NCI-H526 treated with DMSO at 0.1 percent for 48 hours (cell line): ENCODE measurements around the gene SSNA1.

ENCODE experiments used
- DNase-seq: peaks from one replicate; lab custom pipeline; 2025; lab: John Stamatoyannopoulos, UW

SSNA1 gene

DNA sequence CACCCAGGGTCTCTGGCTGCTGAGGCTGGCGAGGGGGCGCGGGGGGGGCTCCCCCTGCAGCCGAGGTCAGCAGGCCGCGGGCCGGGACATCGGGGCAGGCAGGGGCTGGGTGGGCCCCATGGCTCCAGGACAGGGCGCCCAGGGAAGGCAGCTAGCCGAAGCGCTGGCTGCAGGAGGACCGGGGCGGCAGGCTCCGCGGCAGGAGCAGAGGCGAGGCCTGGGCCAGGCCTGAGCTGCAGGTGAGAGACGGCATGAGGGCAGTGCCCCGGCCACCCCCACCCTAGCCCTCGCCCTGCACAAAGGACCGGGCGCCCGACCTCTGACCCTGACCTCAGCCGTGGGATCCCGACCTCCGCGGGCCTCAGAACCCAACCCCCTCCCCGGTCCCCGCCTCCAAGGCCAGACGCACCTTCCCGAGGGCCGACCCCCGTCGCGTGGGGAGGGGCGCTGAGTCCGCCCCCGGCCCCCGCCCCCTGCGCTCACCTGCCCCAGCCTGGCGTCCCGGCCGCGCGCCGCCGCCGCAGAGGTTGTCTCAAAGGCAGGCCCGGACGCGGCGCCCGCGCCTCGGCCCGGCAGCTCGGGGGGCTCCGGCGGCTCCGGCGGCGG, 33.1 kb downstream of the SSNA1 start:
- no peak for DNase-seq

DNA sequence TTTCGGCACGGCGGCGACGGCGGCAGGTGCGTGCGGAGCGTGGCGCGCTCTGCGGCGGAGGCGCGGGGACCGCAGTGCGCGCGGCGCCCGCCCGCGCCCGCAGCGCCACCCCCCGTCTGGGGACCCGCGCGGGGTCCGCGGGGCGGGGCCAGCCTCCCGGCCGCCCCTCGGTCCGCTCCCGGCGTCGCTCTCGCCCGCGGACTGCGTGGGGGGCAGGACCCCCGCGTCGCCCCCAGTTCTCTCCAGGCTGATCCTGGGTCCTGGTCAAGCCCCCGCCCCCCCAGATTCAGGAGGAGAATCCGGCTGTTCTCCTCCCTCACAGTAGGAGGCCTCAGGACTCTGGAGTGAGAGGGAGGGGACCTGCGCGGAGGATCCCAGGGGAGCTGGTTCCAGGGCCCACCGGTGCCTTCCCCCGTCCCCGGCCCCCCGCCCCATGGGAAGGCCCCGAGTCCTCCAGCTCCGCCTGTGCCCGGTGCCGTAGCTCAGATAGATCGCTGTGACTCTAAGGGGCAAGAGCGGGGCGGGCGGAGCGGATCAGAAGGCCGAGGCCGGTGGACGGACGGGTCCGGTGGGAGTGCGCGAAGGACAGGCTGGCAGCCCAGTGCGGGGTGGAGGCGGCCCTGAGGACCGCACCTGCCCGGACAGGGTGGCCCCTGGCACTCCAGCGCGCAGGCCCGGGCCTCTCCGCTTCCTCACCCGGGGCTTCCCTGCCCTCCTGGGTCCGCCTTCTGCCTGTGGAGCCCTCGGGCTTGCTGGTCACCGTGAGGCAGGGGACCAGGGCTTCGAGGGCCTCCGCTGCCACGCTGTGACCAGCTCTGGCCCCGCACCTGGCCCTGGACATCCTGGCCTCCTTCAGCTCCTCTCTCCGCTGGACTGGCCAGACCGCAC, 34.0 kb downstream of the SSNA1 start, which contains the start of gene RNF208:
TSS of gene RNF208 (minus strand) at position 51 of the 888 bp plus-strand sequence. CDS start 1,028 bp downstream, outside the sequence.
- DNase-seq: no peak

DNA sequence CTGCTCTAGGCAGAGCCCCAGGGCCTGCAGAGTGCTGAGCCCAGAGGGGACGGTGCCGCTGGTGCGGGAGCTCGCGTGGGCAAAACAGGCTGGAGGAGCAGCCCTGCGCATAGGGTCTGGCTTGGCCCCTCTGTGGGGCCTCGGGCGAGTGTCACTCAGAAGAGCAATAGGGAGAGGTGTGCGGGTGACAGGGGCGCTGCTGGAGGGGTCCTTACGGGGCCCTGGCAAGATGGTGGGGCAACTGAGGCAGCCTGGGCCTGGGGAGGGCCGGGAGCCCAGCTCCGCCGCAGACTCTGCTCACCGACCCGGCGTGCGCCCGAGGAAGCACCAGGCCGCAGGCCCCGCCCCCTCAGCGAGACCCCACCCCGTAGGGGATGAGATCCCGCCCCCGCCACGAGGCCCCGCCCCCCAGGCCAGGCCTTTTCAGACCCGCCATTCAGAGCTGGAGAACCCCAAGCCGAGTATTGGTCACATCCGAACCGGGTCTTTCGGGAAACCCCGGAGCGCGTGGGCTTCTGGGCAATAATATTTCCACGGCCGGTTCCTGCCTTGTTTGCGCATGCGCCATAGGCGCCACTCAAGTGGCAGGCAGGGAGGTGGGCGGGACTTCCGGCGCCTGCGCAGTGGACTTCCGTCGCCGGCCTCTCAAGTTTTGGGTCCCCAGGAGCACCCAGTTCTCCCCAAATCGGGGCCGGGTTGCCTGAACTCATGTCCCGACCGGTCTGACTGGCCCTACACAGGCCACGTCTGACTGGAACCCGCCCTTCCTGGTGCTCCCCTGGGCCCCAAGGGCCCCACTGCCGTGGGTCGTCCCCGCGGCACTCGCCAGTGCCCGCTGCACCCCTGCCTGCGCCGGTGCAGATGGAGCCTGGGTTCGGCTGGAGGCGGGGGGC, 34.8 kb downstream of the SSNA1 start:
- DNase-seq: peak; percentile 82

DNA sequence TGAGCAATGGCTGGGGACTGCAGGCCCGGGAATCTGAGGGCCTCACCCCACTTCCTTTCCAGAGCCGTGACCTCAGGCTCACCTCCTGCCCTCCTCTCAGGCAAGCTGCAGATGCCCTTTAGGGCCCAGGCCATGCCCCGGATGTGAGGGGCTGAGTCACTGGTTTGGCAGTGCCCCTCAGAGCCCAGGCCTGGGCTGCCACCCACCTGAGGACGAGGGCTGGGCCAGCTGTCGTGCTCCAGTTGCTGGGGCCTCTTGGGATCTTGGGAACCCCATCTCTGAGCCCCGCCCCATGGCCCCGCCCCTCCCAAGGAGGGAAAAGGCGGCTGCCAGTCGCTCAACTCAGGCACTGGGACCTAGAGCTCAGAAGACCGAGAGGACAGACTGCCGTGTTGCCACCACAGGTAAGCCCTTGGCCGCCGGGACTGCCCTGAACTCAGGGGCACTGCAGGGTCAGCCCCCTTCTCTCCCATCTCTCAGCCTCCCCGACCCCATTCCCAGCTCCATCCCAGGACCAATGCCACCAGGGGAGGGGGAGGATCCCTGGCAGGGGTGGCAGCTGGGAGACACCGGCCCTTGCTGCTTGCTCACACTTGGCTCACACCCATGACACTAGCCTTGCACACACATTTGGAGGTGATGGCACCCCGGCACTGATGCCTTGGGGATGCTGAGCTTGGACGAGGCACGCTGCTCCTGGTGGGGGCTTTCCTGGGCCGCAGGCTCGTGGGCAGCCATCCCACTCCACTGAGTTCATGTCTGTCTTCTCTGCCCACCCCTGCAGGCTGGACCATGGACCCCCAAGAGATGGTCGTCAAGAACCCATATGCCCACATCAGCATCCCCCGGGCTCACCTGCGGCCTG, 36.6 kb downstream of the SSNA1 start, which contains the start of gene CYSRT1:
TSS of gene CYSRT1 (plus strand) at position 345 of the 865 bp plus-strand sequence. CDS start at position 793, 448 bp downstream.
- DNase-seq: no peak

DNA sequence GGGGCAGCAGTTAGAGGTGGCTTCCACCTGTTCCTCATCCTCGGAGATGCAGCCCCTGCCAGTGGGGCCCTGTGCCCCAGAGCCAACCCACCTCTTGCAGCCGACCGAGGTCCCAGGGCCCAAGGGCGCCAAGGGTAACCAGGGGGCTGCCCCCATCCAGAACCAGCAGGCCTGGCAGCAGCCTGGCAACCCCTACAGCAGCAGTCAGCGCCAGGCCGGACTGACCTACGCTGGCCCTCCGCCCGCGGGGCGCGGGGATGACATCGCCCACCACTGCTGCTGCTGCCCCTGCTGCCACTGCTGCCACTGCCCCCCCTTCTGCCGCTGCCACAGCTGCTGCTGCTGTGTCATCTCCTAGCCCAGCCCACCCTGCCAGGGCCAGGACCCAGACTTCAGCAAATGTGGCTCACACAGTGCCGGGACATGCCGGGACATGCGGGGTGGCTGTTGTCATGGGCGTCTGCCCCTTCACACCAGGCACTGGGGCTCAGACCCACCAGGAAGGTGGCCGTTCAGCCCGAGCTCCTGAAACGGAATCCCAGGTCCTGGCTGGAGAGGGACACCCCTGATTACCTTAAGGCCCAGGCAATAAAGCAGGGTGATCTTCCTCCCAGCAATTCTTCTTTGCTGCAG, 37.3 kb downstream of the SSNA1 start:
- no peak for DNase-seq

DNA sequence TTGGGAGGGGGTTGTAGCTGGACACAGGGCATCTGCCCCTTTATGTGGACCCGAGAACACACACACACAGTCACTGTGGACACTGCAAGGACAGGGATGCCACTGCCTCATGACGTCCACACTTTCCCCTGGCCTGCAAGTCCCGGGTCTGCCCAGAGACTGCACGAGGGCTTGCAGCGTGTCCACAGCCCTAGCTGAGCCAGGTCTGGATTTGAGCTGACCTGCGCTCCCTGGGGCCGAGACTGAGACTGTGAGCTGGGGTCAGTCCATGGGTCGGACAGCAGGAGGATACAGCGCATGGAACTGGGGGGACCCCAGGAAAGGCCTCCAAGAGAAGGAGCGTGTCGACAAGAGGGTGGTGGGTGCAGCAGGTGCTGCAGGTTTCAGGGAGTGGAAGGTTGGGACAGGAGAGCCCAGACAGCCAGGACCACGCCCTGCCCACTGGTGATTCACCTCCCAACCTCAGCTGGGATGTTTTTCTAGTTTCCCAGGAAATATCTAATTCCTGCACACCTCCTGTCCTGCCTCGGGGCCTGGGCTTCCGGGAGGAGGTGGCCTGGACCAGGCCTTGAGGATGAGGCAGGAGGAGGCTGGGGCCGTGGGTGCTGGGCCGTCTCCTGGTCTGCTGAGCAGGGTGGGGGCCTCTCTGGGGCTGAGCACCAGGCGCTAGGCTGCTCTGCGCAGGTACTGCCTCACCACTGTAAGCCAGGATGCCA, 38.0 kb downstream of the SSNA1 start:
- no peak for DNase-seq

DNA sequence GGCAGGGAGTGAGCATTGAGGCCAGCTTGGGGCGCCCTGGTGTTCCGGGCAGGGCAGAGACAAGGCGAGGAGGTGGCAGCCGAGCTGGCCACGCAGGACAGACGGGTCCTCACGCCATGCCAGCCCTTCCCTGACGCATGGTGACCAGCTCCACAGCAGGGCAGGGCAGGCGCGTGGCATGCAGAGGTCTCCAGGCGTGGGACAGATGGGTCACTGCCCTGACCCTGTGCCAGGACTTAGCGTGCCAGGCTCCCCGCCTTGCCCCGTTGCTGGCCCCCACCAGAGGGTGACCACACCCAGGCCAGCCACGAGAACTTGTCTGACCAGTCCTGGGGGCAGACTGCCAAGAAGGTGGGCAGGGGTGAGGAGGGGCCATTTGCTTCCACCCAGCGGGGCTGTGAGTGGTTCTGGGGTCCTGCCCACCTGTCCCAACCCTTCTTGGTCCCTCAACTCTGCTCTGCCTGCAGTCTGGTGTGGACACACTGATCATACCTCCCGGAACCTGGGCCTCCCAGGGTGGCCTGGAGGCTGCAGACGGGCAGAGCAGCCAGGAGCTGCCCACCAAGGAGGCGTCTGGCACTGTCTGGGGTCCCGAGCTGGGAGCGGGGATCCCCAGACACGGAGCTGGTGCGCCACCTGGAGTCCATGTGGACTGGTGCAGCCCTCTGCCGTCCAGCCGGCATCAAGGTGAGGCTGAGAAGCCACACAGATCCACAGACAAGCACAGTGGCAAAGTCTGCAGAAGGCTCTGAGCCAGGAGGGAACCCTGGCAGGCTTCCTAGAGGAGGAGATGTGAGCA, 38.8 kb downstream of the SSNA1 start, which contains the start of gene RNF224:
TSS of gene RNF224 (plus strand) at position 449 of the 799 bp plus-strand sequence. CDS start 834 bp downstream, outside the sequence.
- DNase-seq: peak; percentile 23

DNA sequence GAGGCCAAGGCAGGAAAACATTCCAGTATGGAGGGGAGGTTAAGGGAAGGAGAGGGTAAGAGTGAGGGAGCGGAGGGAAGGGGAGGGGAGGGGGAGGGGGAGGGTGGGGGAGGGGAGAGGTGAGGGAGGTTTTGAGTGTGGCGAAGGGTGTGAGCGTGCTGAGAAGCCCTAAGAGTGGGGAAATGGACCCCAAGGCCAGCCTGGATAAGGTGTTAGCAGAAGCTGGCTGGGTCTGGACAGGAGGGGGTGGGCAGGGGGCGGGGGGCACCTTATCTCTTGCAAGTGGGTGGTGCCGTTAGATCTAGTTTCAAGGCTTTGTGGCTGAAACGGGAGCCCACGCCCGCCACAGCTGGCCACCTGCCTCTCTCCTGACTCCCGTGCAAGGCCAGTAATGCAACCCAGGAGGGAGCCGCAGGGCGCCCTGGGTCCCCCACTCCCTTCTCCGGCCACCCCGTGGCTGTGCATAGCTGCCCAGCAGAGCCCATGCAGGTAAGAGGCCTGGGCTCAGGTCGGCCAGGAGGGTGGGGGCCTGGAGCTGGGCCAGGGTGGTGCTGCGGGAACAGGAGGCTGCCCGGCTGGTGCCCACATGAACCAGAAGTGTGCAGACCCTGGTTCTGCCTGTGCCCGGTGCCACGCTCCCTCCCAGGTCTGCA, 39.5 kb downstream of the SSNA1 start:
- DNase-seq: no peak

DNA sequence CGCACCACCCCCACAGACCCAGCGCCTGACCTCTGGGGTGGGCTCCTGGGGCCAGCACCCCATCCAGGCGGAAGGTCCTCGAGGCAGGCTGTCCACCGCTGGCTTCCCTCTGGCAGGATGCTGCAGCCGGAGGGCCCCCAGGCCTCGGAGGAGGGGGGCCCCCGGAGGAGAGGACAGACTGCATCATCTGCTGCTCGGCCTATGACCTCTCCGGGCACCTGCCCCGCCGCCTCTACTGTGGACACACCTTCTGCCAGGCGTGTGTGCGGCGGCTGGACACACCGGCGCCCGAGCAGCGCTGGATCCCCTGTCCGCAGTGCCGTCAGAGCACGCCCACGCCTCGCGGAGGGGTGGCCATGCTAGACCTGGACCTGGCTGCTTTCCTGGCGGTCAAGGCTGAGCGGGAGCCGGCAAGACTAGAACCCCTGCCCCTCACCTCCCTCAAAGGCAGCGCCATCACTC, 40.1 kb downstream of the SSNA1 start:
- DNase-seq: no peak

DNA sequence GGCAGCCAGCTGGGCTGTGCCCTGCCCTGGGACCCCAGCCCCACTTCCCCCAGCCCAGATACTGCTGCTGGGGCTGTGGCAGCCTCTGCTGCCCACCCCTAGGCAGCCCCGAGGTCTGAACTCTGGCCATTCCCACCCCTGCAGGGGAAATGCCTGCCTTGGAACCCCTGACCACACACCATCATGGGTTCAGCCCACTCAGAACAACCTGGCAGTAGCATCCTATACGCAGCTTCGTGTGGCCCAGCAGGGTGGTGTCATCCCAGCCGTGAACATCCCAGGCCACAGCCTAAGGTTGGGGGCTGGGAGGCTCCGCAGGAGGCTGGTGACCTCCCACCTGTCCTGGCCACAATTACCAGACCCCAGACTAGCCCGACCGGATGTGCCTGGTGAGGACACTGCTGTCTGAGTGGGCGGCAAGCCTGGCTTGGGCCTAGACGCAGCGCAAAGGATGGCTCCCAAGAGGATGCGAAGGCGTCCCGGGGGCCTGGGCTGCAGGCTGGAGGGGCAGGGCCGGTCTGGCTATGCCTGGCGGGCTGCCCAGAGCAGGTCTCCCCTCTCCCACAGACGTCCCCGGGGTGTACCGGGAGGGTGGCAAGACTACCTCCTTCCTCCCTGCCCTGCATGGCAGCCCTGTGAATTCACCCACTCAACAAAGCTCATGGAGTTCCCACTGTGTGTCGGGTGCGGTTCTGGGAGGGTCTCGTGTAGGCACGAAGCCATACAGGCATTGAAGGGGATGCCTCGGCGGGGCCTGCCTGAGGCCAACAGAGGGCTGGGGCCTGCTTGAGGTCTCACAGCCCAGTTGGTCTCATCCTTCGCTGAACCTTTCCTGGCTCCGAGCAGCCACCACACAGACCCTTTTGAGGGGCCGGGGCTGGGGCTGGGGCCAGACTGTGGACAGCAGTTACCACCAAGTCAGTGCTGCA, 40.8 kb downstream of the SSNA1 start:
- DNase-seq: no peak

DNA sequence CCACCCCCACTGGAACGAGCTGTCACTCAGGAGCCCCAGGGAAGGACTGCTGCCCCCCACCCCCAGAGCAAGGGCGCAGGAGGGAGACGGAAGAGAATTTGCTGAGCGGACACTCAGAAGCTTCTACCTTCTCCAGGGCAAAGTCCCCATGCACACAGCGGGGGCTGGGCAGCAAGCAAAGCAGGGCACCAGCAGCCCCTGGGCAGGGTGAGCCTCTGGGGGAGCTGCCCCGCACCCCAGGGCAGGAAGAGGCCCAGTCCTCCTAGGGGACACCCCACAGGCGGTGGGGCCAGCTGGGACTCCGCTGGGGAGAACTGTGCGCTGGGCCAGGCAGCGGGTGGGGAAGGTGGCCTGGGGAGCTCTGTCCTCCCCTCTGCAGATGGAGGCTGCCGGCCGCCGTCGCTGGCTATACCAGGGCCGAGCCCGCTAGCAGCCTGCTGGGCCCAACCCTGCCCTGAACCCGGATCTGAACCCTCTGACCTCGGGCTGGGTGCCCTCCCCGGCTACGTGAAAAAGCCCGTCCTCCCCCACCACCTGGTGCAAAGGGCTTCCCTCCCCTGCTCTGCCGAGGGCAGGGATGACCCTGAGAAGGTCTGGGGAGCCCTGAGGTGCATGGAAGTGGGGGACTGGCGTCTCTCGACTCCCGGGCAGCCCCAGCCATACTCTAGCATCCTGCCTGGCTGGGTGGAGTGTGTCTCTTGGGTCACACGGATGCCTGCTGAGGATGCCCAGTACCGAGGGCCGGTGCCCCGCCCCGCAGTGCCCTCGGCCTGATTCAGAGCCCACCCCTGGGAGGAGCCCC, 41.6 kb downstream of the SSNA1 start:
- no peak for DNase-seq

DNA sequence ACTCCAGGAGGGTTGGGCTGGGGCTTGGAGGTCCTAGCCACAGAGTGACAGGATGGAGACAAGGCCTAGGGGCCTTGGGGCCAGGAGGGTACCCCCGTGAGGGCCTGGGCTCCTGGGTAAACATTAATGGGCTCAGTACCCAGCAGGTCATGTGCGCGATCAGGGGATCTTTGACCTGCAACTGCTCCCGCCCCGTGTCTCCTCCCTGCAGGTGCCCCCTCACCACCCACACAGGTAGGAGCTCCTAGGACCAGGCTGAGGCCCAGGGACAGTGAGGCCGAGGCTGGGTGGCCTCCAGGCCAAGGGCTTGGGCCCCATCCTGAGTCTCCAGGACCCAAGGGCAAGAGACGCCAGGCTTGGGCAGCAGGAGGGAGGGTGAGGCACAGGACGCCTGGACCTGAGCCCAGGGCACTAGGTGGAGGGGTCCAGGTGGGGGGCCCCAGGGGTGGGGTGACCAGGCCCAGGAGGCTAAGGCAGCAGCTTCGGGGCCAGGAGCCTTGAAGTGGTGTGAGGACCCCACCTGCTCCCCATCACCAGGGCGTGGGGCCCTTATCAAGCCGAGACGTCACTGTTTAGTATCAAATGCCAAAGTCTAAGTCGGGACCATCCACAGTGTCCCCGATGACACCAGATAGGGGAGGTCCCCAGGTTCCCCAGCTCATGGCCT, 42.4 kb downstream of the SSNA1 start, which contains the start of gene SLC34A3:
TSS of gene SLC34A3 (plus strand) at position 197 of the 667 bp plus-strand sequence. CDS start 802 bp downstream, outside the sequence.
- DNase-seq: no peak

DNA sequence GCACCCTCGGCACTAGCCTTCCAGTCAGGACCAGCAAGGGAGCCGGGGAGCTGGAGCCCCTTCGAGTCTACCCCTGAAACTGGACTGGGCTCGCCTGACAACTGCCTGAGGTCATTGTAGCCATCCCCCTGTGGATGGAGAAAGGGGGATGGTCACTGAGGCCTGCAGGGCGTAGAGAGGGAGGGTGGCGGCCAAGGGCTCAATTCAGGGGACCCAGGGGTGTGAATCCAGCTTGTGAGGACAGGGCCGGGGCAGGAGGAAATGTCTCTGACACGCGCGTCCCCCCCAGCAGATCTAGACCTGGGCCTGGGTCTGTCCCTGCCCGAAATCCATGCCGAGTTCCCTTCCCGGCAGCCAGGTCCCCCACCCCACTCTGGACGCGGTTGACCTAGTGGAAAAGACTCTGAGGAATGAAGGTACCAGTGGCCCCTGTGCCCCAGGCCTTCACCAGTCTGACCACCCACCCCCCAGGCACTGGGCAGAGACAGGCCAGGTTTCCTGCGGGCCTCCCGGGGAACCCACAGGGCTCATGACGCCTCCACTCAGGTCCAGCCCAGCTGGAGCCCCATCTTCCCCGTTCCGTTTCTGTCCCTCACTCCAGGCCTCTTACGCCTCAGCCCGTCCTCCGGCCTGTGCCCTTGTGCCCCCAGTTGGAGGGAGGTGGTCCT, 43.0 kb downstream of the SSNA1 start:
- DNase-seq: no peak

DNA sequence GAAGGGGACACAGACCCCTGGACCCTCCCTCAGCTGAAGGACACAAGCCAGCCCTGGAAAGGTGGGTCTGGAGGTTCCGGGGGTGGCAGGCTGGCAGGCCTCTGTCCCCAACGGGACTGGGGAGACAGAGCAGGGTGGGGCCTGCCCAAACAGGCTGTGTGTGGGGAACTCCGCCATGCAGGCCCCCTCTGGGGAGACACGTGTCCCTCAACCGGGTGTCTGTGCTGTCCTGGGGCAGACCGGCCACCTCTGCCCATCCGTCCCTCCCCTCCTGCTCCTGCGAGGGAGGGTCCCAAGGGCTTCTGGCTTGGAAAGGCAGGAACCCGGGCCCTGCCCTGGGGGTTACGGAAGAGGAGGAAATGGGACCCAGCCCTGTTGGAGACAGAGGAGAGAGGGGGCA, 43.6 kb downstream of the SSNA1 start:
- DNase-seq: no peak

DNA sequence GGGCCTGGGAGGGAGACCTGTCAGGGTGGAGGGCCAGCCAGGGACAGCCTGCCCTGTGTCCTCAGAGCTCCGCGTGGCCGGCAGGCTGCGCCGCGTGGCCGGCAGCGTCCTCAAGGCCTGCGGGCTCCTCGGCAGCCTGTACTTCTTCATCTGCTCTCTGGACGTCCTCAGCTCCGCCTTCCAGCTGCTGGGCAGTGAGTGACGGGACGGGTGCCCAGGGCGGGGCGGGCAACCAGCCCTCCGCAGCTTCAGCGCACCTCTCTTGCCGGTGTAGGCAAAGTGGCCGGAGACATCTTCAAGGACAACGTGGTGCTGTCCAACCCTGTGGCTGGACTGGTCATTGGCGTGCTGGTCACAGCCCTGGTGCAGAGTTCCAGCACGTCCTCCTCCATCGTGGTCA, 44.0 kb downstream of the SSNA1 start:
- DNase-seq: no peak
